Mucosa of rectum (tissue), 2 donors: Measurements from ENCODE around the gene CLIP4.

Source experiments
- H3K27ac ChIP-seq, 2 donors: one replicate each; pipeline ENCODE4 v1.7.0; 2013; ENCODE audit warnings: inconsistent platforms in 2 of 2, low read depth in 2 of 2, low read length in 2 of 2
- H3K27me3 ChIP-seq, 2 donors: one replicate each; pipeline ENCODE4 v1.7.0; 2013; ENCODE audit warnings: low read length in 2 of 2; ENCODE audit not compliant: control insufficient read depth in 2 of 2, insufficient read depth in 2 of 2
- H3K36me3 ChIP-seq, 2 donors: one replicate each; pipeline ENCODE4 v1.7.0; 2013; ENCODE audit warnings: low read length in 2 of 2; ENCODE audit not compliant: control insufficient read depth in 2 of 2, insufficient read depth in 2 of 2
- H3K4me1 ChIP-seq, 2 donors: one replicate each; pipeline ENCODE4 v1.7.0; 2013; ENCODE audit warnings: low read length in 2 of 2, mild to moderate bottlenecking in 1 of 2; ENCODE audit not compliant: control insufficient read depth in 2 of 2, insufficient read depth in 2 of 2
- H3K4me3 ChIP-seq, 2 donors: one replicate each; pipeline ENCODE4 v1.7.0; 2013; ENCODE audit warnings: low read length in 2 of 2
- H3K9ac ChIP-seq, 2 donors: one replicate each; pipeline ENCODE4 v1.7.0; 2013; ENCODE audit warnings: low read length in 2 of 2, low read depth in 1 of 2, mild to moderate bottlenecking in 1 of 2
- H3K9me3 ChIP-seq, 2 donors: one replicate each; pipeline ENCODE4 v1.7.0; 2013; ENCODE audit warnings: low read length in 2 of 2; ENCODE audit not compliant: control insufficient read depth in 2 of 2
- donor health status: healthy.
- donor health status: Normal muscosa, but diverticular disease.

The CLIP4 gene

GRCh38 chr2:29215739-29216608, 100.8 kb downstream of the CLIP4 start:
- Histone ChIP-seq H3K4me1 (no peaks in the 10 kb centered on the region), H3K36me3 (no peaks in the 10 kb centered on the region), H3K9me3 (no peaks in the 10 kb centered on the region), H3K4me3 (no peak overlapping the region), H3K9ac (no peak overlapping the region), H3K27ac (no peak overlapping the region), H3K27me3 (no peaks in the 10 kb centered on the region)

- Histone ChIP-seq H3K27me3 (no peaks in the 10 kb centered on the region), H3K9me3 (no peaks in the 10 kb centered on the region), H3K4me1 (no peaks in the 10 kb centered on the region), H3K27ac (no peak overlapping the region), H3K4me3 (no peak overlapping the region), H3K36me3 (no peaks in the 10 kb centered on the region), H3K9ac (no peak overlapping the region)
These were observed 101.3 kb downstream of the CLIP4 start for GRCh38 chr2:29216609-29216909.

- H3K27me3 ChIP-seq, result no peaks in the 10 kb centered on the region
- no peak overlapping the region for H3K4me3 ChIP-seq
- H3K4me1 ChIP-seq, result no peaks in the 10 kb centered on the region
These were observed 102.9 kb downstream of the CLIP4 start for GRCh38 chr2:29218071-29218470.

GRCh38 chr2:29218550-29219125, 103.4 kb downstream of the CLIP4 start:
- H3K9me3 ChIP-seq, result no peaks in the 10 kb centered on the region
- no peak overlapping the region for H3K4me3 ChIP-seq
- no peaks in the 10 kb centered on the region for H3K27me3 ChIP-seq
- H3K27ac ChIP-seq, result no peak overlapping the region
- no peak overlapping the region for H3K9ac ChIP-seq
- H3K4me1 ChIP-seq, result no peaks in the 10 kb centered on the region
- no peaks in the 10 kb centered on the region for H3K36me3 ChIP-seq

More at GRCh38 chr2:29218071-29218470, 102.9 kb downstream of the CLIP4 start:
- Histone ChIP-seq H3K9ac (no peak overlapping the region), H3K27ac (no peak overlapping the region), H3K36me3 (no peaks in the 10 kb centered on the region), H3K9me3 (no peaks in the 10 kb centered on the region)

- Histone ChIP-seq H3K4me1 (no peaks in the 10 kb centered on the region), H3K9me3 (no peaks in the 10 kb centered on the region), H3K9ac (no peak overlapping the region), H3K27me3 (no peaks in the 10 kb centered on the region), H3K4me3 (no peak overlapping the region), H3K27ac (no peak overlapping the region), H3K36me3 (no peaks in the 10 kb centered on the region)
These were observed 104.2 kb downstream of the CLIP4 start for GRCh38 chr2:29219374-29219773.

GRCh38 chr2:29220506-29221270, 105.5 kb downstream of the CLIP4 start:
- no peaks in the 10 kb centered on the region for H3K9me3 ChIP-seq
- H3K27me3 ChIP-seq, result no peaks in the 10 kb centered on the region
- no peak overlapping the region for H3K4me3 ChIP-seq
- H3K9ac ChIP-seq, result no peak overlapping the region
- H3K27ac ChIP-seq, result no peak overlapping the region
- H3K4me1 ChIP-seq, result no peaks in the 10 kb centered on the region
- no peaks in the 10 kb centered on the region for H3K36me3 ChIP-seq

GRCh38 chr2:29222381-29223179, 107.4 kb downstream of the CLIP4 start:
- no peak overlapping the region for H3K9ac ChIP-seq
- no peaks in the 10 kb centered on the region for H3K9me3 ChIP-seq
- no peaks in the 10 kb centered on the region for H3K4me1 ChIP-seq
- no peak overlapping the region for H3K4me3 ChIP-seq
- no peaks in the 10 kb centered on the region for H3K27me3 ChIP-seq
- no peaks in the 10 kb centered on the region for H3K36me3 ChIP-seq
- H3K27ac ChIP-seq, result no peak overlapping the region

- no peaks in the 10 kb centered on the region for H3K36me3 ChIP-seq
- H3K27ac ChIP-seq, result no peak overlapping the region
- no peaks in the 10 kb centered on the region for H3K9me3 ChIP-seq
- H3K9ac ChIP-seq, result no peak overlapping the region
- peaks cover 0 to 3% of the 10 kb centered on the region in 2 donors for H3K27me3 ChIP-seq
- no peak overlapping the region for H3K4me3 ChIP-seq
- no peaks in the 10 kb centered on the region for H3K4me1 ChIP-seq
These were observed 108.0 kb downstream of the CLIP4 start for GRCh38 chr2:29223257-29223656.

GRCh38 chr2:29223851-29224692, 108.9 kb downstream of the CLIP4 start:
- Histone ChIP-seq H3K27ac (no peak overlapping the region), H3K9me3 (no peaks in the 10 kb centered on the region), H3K4me3 (no peak overlapping the region), H3K27me3 (peaks cover 0 to 3% of the 10 kb centered on the region in 2 donors), H3K36me3 (no peaks in the 10 kb centered on the region), H3K9ac (no peak overlapping the region), H3K4me1 (no peaks in the 10 kb centered on the region)
